ENCODE measurements around the gene FBXO24. TPM values are rescaled to one million over a fixed set of nuclear protein-coding genes. Genes with fewer than 3 reads are reported as not detected.
A peak's percentile ranks its signal among the peaks of the same experiment; 100 is the strongest.

FBXO24 gene
- total and polyA plus RNA-seq, 9 of the 15 experiments (the other 6 are each of a cell fraction or from before 2014, with no cell fraction given) = 0.17 to 0.95 (median 0.50) TPM

DNA sequence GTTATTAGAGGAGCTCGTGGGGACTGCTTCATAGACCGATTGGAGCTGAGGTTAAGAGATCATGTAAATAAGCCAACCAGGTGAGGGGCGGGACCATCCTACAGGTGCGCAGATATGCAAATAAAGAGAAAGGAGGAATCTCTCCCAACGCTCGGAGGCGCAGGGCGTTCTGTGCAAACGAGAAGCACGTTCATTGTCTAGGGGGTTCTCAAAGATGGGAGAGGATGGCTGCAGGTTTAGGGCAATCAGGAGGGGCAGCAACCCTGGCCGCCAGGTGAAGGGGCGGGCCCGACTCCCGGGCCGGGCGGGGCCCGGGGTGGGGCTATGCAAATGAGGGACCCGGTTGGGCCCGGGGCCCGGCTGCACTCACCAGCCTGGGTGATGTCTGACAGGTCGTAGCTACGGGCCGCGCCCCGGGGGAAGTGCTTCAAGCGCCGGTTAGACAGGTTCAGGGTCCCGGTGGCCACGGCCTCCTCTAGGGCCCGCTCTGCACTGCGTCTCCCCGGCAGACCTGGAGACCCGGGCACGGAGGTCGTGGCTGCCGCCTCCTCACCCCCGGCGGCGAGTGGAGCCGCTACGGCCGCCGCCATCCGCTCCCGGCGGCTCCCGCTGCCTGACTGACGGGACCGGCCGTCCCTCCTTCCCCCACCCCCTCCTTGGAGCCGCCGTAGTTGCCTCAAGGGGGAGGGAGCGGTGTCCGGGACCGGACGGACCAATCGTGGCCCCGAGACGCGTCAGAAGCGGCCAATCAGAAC, 440 bp upstream of the FBXO24 start, which contains the start of gene LRCH4 (continued):
- TF ChIP-seq DNMT1 (IDR thresholded peaks at IDR 0.05) (0 out of 2 replicates have a peak, but pooled peaks have one; percentile 50), CBX8 (IDR thresholded peaks at IDR 0.05; ENCODE audit: borderline replicate concordance, extremely low read depth, low read depth, low read length, poor library complexity, severe bottlenecking) (no peak), SMARCC2 (IDR thresholded peaks at IDR 0.05; ENCODE audit: low read depth) (no peak), BRD9 (IDR thresholded peaks at IDR 0.05; ENCODE audit: low read depth, partially characterized antibody) (no peak), NR1H2 (CRISPR knock-in tag; IDR thresholded peaks at IDR 0.05) (no peak; the same call in 1 of the 2 replicates), ZNF699 (CRISPR knock-in tag; IDR thresholded peaks at IDR 0.05; ENCODE audit: insufficient replicate concordance) (no peak), E2F4 (CRISPR knock-in tag; IDR thresholded peaks at IDR 0.05; ENCODE audit: low read depth) (no peak), POLR2B (IDR thresholded peaks at IDR 0.05; ENCODE audit: low read depth, partially characterized antibody) (peak; percentile 98), POLR3G (IDR thresholded peaks at IDR 0.05; ENCODE audit: extremely low read depth, insufficient read length, insufficient replicate concordance) (no peak), ZBTB7A (IDR thresholded peaks at IDR 0.05; ENCODE audit: borderline replicate concordance, control insufficient read depth, low read depth, low read length) (peak; percentile 43; the same call in 1 of the 2 replicates), GABPA (tag; conservative IDR thresholded peaks at IDR 0.05; ENCODE audit: low read depth) (peak; percentile 76), SP2 (IDR thresholded peaks at IDR 0.05; ENCODE audit: extremely low read depth, low read depth, low read length, poor library complexity, severe bottlenecking) (no peak), SMAD4 (CRISPR knock-in tag; conservative IDR thresholded peaks at IDR 0.05) (peak; percentile 91), ZC3H11A (IDR thresholded peaks at IDR 0.05; ENCODE audit: low read depth, low read length) (no peak), MCM7 (IDR thresholded peaks at IDR 0.05) (no peak), ATF1 (CRISPR knock-in tag; IDR thresholded peaks at IDR 0.05) (no peak; the same call in 1 of the 2 replicates), ATF1 (tag; IDR thresholded peaks at IDR 0.05) (no peak), GTF2E2 (tag; IDR thresholded peaks at IDR 0.05) (no peak; the same call in 1 of the 2 replicates), DMBX1 (CRISPR knock-in tag; IDR thresholded peaks at IDR 0.05; ENCODE audit: borderline replicate concordance) (no peak), STAT5B (CRISPR knock-in tag; IDR thresholded peaks at IDR 0.05) (no peak), TARDBP (IDR thresholded peaks at IDR 0.05) (peak; percentile 94), RUNX1 (IDR thresholded peaks at IDR 0.05; ENCODE audit: low read depth) (no peak), HDAC2 (IDR thresholded peaks at IDR 0.05) (no peak), DIDO1 (tag; IDR thresholded peaks at IDR 0.05; ENCODE audit: low read depth) (no peak), BRF1 (IDR thresholded peaks at IDR 0.05; ENCODE audit: borderline replicate concordance, extremely low read depth, insufficient read length) (no peak), FOSL1 (tag; conservative IDR thresholded peaks at IDR 0.05) (peak; percentile 39; the same call in 1 of the 2 replicates), ZNF431 (CRISPR knock-in tag; IDR thresholded peaks at IDR 0.05) (no peak)
- TF ChIP-seq, protein P1, sequence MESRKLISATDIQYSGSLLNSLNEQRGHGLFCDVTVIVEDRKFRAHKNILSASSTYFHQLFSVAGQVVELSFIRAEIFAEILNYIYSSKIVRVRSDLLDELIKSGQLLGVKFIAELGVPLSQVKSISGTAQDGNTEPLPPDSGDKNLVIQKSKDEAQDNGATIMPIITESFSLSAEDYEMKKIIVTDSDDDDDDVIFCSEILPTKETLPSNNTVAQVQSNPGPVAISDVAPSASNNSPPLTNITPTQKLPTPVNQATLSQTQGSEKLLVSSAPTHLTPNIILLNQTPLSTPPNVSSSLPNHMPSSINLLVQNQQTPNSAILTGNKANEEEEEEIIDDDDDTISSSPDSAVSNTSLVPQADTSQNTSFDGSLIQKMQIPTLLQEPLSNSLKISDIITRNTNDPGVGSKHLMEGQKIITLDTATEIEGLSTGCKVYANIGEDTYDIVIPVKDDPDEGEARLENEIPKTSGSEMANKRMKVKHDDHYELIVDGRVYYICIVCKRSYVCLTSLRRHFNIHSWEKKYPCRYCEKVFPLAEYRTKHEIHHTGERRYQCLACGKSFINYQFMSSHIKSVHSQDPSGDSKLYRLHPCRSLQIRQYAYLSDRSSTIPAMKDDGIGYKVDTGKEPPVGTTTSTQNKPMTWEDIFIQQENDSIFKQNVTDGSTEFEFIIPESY (CRISPR knock-in tag; IDR thresholded peaks at IDR 0.05) = no peak
